Astrocyte of the spinal cord (primary cell): Measurements from ENCODE around the gene LHCGR.

Source experiments
- DNase-seq: peaks from one replicate; pipeline ENCODE4 v3.0.0; 2011; ENCODE audit warnings: low read depth, low spot score
- H3K4me3 ChIP-seq: 2 replicates; pipeline ENCODE4 v1.5.1; 2011; ENCODE audit warnings: low read depth, mild to moderate bottlenecking, low read length, moderate library complexity
- CTCF ChIP-seq: IDR thresholded peaks from 2 replicates; pipeline ENCODE4 v1.5.1; 2012; ENCODE audit warnings: low read depth, mild to moderate bottlenecking, low read length, inconsistent platforms
- in situ Hi-C: cut with HindIII; loops from 2 replicates; pipeline ENCODE4 v1.10.0; 2017; ENCODE audit warnings: low sequenced_read_pairs

Gene LHCGR

GRCh38 chr2:48673581-48673980 lies 81.9 kb downstream of the LHCGR start:
- H3K4me3 ChIP-seq = no peak overlapping the region
- in situ Hi-C loops = no loop called here
- DNase-seq = no peak
- no peak for TF ChIP-seq CTCF

- no peak overlapping the region for H3K4me3 ChIP-seq
- no peak for DNase-seq
- in situ Hi-C loops = no loop called here
- TF ChIP-seq CTCF = no peak
These were observed 86.5 kb downstream of the LHCGR start for GRCh38 chr2:48668992-48669391.

DNA sequence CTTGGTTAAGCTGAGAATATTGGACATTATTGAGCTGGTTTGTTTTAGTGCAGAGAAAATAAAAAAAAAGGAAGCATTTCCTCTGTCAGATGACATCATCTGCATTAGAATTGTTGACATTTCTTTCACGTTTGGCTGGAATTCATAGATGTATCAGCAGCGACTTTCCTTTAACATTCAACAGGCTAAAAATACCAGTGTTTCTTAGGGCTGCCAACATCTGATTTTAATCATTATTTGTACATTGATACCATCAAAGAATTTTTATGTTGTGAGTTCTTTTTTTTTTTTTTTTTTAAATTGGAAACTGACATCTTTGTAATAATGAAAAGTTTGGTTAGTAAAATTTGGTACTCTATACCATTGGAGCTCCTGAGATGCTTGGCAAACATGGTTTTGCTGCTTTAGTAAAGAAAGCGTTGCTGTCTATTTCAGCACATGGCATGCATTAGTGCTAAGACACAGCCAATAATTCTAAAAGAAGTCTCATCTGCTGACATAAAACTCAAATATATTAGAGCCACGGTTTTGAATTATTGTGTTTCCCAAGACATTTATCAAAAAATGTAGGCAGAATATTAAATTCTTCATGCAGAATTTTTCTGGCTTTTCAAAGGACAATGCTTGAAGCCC lies 104.2 kb downstream of the LHCGR start:
- H3K4me3 ChIP-seq = no peak overlapping the region
- no peak for TF ChIP-seq CTCF
- in situ Hi-C loops = no loop called here
- DNase-seq = peak; percentile 31

DNA sequence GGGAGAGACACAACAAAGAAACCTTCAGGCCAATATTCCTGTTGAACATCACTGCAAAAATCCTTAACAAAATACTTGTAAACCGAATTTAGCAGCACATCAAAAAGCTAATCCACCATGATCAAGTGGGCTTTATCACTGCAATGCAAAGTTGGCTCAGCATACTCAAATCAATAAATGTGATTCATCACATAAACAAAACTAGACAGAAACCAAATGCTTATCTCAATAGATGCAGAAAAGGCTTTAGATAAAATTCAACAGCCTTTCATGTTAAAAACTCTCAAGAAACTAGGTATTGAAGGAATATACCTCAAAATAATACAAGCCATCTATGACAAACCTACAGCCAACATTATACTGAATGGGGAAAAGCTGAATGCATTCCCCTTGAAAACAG lies 117.3 kb downstream of the LHCGR start:
- no peak for TF ChIP-seq CTCF
- no peak for DNase-seq
- in situ Hi-C loops = no loop called here
- no peak overlapping the region for H3K4me3 ChIP-seq
